Measurements from ENCODE around the gene ROR1.

The ROR1 gene

DNA sequence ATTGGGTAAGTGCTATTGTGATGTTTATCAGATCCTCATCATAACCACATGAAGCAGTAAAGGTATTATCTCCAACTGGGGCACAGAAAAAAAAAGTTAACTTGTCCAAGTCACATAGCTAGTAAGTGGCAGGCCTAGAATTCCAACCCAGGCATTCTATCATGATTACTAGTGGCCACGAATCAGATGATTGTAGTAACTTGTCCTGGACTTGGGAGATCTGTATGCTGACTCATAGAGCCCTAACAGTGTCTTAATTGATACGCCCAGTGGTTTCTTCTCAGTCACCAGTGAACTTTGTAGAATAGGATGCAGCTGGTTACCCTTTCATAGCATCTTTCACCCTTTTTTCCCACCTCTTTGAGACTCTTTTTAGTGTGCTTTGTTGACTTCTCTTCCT is 338.5 kb downstream of the ROR1 start:
- Histone ChIP-seq H3K4me1 (ENCODE audit: low read length) (no peaks in the 10 kb centered on the region), H3K9me3 (replicated peaks; ENCODE audit: insufficient read depth, low read length) (no peaks in the 10 kb centered on the region), H3K9ac (ENCODE audit: low read length) (no peak overlapping the region), H2AFZ (ENCODE audit: low read length) (no peak overlapping the region), H3F3A (ENCODE audit: insufficient read depth, low read length) (no peaks in the 10 kb centered on the region), H3K4me2 (ENCODE audit: low read depth, low read length) (no peak overlapping the region), H4K20me1 (ENCODE audit: insufficient read depth, low read length) (no peaks in the 10 kb centered on the region), H3K9me2 (replicated peaks; ENCODE audit: insufficient read depth, low read length) (no peaks in the 10 kb centered on the region), H3K36me3 (replicated peaks; ENCODE audit: insufficient read depth, low read length) (no peaks in the 10 kb centered on the region), H3K27ac (ENCODE audit: low read length) (no peak overlapping the region), H3K79me2 (ENCODE audit: low read length) (no peaks in the 10 kb centered on the region), H3K27me3 (replicated peaks; ENCODE audit: insufficient read depth, low read length) (no peaks in the 10 kb centered on the region), H3K4me3 (ENCODE audit: low read length) (no peak overlapping the region)
- no peak for DNase-seq
- TF ChIP-seq, protein P1, sequence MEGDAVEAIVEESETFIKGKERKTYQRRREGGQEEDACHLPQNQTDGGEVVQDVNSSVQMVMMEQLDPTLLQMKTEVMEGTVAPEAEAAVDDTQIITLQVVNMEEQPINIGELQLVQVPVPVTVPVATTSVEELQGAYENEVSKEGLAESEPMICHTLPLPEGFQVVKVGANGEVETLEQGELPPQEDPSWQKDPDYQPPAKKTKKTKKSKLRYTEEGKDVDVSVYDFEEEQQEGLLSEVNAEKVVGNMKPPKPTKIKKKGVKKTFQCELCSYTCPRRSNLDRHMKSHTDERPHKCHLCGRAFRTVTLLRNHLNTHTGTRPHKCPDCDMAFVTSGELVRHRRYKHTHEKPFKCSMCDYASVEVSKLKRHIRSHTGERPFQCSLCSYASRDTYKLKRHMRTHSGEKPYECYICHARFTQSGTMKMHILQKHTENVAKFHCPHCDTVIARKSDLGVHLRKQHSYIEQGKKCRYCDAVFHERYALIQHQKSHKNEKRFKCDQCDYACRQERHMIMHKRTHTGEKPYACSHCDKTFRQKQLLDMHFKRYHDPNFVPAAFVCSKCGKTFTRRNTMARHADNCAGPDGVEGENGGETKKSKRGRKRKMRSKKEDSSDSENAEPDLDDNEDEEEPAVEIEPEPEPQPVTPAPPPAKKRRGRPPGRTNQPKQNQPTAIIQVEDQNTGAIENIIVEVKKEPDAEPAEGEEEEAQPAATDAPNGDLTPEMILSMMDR (IDR thresholded peaks at IDR 0.05; ENCODE audit: low read length), result no peak
- TF ChIP-seq EZH2phosphoT487 (IDR thresholded peaks at IDR 0.05; ENCODE audit: low read length), result no peak
- TF ChIP-seq EZH2 (optimal IDR thresholded peaks at IDR 0.05; ENCODE audit: low read depth, low read length), result no peak

DNA sequence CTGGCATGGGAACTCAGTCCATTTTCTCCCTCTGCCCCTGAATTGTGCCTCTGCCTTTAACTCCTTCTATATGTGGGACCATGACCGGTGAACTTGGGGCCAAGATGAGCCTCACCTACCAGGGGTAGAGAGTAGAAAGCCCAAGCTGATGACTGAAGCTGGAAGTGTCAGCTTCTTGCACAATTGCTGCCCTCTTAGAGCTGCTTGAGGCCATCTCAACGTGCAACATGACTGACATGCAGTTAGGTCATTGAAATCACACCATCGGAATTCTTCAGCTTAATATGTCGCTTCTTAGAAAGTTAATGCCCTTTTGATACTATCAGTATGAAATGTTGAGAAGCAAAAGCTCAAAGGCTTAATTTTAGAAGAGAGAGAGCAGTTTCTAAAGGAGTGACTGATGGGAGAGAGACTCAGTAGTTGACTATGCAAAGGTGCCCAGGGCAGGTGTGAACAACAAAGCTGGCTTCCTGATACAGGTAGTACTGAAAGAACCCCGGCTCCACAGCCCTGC is 340.3 kb downstream of the ROR1 start:
- Histone ChIP-seq H3K79me2 (ENCODE audit: low read length) (no peaks in the 10 kb centered on the region), H3K9me3 (replicated peaks; ENCODE audit: insufficient read depth, low read length) (no peaks in the 10 kb centered on the region), H3K4me1 (ENCODE audit: low read length) (no peaks in the 10 kb centered on the region), H3K9me2 (replicated peaks; ENCODE audit: insufficient read depth, low read length) (no peaks in the 10 kb centered on the region), H3K4me3 (ENCODE audit: low read length) (no peak overlapping the region), H3K36me3 (replicated peaks; ENCODE audit: insufficient read depth, low read length) (no peaks in the 10 kb centered on the region), H4K20me1 (ENCODE audit: insufficient read depth, low read length) (no peaks in the 10 kb centered on the region), H3F3A (ENCODE audit: insufficient read depth, low read length) (no peaks in the 10 kb centered on the region), H2AFZ (ENCODE audit: low read length) (no peak overlapping the region), H3K27me3 (replicated peaks; ENCODE audit: insufficient read depth, low read length) (no peaks in the 10 kb centered on the region), H3K9ac (ENCODE audit: low read length) (no peak overlapping the region), H3K4me2 (ENCODE audit: low read depth, low read length) (no peak overlapping the region), H3K27ac (ENCODE audit: low read length) (no peak overlapping the region)
- no peak for DNase-seq
- TF ChIP-seq EZH2phosphoT487 (IDR thresholded peaks at IDR 0.05; ENCODE audit: low read length), result no peak
- TF ChIP-seq, protein P1 (IDR thresholded peaks at IDR 0.05; ENCODE audit: low read length), result no peak
- no peak for TF ChIP-seq EZH2 (optimal IDR thresholded peaks at IDR 0.05; ENCODE audit: low read depth, low read length)

DNA sequence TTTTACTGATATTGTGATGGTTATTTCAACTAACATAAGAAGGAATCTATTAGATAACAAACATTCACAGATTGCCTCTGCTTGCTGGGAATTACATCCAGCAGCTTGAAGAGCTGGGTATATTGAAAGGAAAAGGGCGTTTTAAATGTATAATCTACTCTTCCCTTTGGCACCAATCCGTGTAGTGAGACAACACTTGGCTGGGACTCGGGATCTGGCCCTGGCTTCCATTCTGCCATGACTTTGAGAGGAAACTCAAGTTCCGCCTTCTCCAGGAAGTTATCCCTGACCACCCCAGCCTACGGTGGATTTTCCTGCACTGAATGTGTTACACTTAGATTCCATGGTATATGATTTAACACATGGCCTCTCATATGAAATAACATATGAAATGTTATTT is 342.7 kb downstream of the ROR1 start:
- Histone ChIP-seq H2AFZ (ENCODE audit: low read length) (no peak overlapping the region), H3K9ac (ENCODE audit: low read length) (no peak overlapping the region), H3F3A (ENCODE audit: insufficient read depth, low read length) (no peaks in the 10 kb centered on the region), H3K9me3 (replicated peaks; ENCODE audit: insufficient read depth, low read length) (no peaks in the 10 kb centered on the region), H3K36me3 (replicated peaks; ENCODE audit: insufficient read depth, low read length) (no peaks in the 10 kb centered on the region), H3K9me2 (replicated peaks; ENCODE audit: insufficient read depth, low read length) (no peaks in the 10 kb centered on the region), H3K27me3 (replicated peaks; ENCODE audit: insufficient read depth, low read length) (no peaks in the 10 kb centered on the region), H3K4me1 (ENCODE audit: low read length) (no peaks in the 10 kb centered on the region), H3K27ac (ENCODE audit: low read length) (no peak overlapping the region), H3K4me2 (ENCODE audit: low read depth, low read length) (no peak overlapping the region), H3K79me2 (ENCODE audit: low read length) (no peaks in the 10 kb centered on the region), H3K4me3 (ENCODE audit: low read length) (no peak overlapping the region), H4K20me1 (ENCODE audit: insufficient read depth, low read length) (no peaks in the 10 kb centered on the region)
- no peak for DNase-seq
- TF ChIP-seq, protein P1 (IDR thresholded peaks at IDR 0.05; ENCODE audit: low read length), result no peak
- TF ChIP-seq EZH2 (optimal IDR thresholded peaks at IDR 0.05; ENCODE audit: low read depth, low read length) (no peak), EZH2phosphoT487 (IDR thresholded peaks at IDR 0.05; ENCODE audit: low read length) (no peak)
